Skeletal muscle cell (primary cell): ENCODE data around the gene C16orf87.

Source experiments
- DNase-seq: peaks from one replicate; pipeline ENCODE4 v3.0.0-alpha.2; 2010; ENCODE audit warnings: low read depth
- H3K4me3 ChIP-seq: 2 replicates; pipeline ENCODE4 v1.5.1; 2011; ENCODE audit warnings: low read depth, mild to moderate bottlenecking, control low read depth, low read length, moderate library complexity

C16orf87 gene

GRCh38 chr16:46772463-46772862 is 58.5 kb downstream of the C16orf87 start:
- DNase-seq, result no peak
- H3K4me3 ChIP-seq, result no peak overlapping the region

GRCh38 chr16:46768809-46769208 is 62.2 kb downstream of the C16orf87 start:
- DNase-seq, result no peak
- no peak overlapping the region for H3K4me3 ChIP-seq

- no peak for DNase-seq
- H3K4me3 ChIP-seq, result no peak overlapping the region
These were observed 65.9 kb downstream of the C16orf87 start for GRCh38 chr16:46765050-46765449.

GRCh38 chr16:46763147-46763546 is 67.8 kb downstream of the C16orf87 start:
- DNase-seq, result no peak

GRCh38 chr16:46762583-46762982 is 68.4 kb downstream of the C16orf87 start:
- H3K4me3 ChIP-seq, result no peak overlapping the region
- no peak for DNase-seq

More at GRCh38 chr16:46763147-46763546, 67.8 kb downstream of the C16orf87 start:
- H3K4me3 ChIP-seq, result no peak overlapping the region

GRCh38 chr16:46759309-46759708 is 71.7 kb downstream of the C16orf87 start:
- H3K4me3 ChIP-seq, result no peak overlapping the region
- DNase-seq, result no peak

GRCh38 chr16:46757339-46758050 is 73.5 kb downstream of the C16orf87 start:
- no peak overlapping the region for H3K4me3 ChIP-seq
- DNase-seq, result no peak

- H3K4me3 ChIP-seq, result no peak overlapping the region
- DNase-seq, result no peak
These were observed 74.2 kb downstream of the C16orf87 start for GRCh38 chr16:46756772-46757171.

- H3K4me3 ChIP-seq, result no peak overlapping the region
- DNase-seq, result no peak
These were observed 78.0 kb downstream of the C16orf87 start for GRCh38 chr16:46753015-46753414.

- no peak overlapping the region for H3K4me3 ChIP-seq
- no peak for DNase-seq
These were observed 79.6 kb downstream of the C16orf87 start for GRCh38 chr16:46751381-46751780.

- DNase-seq, result no peak
- no peak overlapping the region for H3K4me3 ChIP-seq
These were observed 81.9 kb downstream of the C16orf87 start for GRCh38 chr16:46748775-46749705.

GRCh38 chr16:46747777-46748651 is 83.0 kb downstream of the C16orf87 start, which contains the start of gene MYLK3:
TSS of gene MYLK3 (minus strand) at chr16:46748344. CDS start at chr16:46748193, 151 bp downstream.
- no peak within 1 kb of the TSS for H3K4me3 ChIP-seq
- DNase-seq, result no peak

- no peak for DNase-seq
- H3K4me3 ChIP-seq, result no peak overlapping the region
These were observed 83.9 kb downstream of the C16orf87 start for GRCh38 chr16:46746821-46747776.
